GM12878 (cell line): Measurements from ENCODE around the gene SH3BP1. TPM values are rescaled to one million over a fixed set of nuclear protein-coding genes. Genes with fewer than 3 reads are reported as not detected.

Source experiments
- BRCA1 ChIP-seq: IDR thresholded peaks from 2 replicates; pipeline ENCODE4 v1.6.1; 2011; ENCODE audit warnings: low read depth, low read length, improper control_type of control experiment
- DPF2 ChIP-seq: fragments of 450-650 bp; IDR thresholded peaks from 2 replicates; pipeline ENCODE4 v1.6.1; 2017; ENCODE audit warnings: mild to moderate bottlenecking
- MLLT1 ChIP-seq: fragments of 450-650 bp; IDR thresholded peaks from 2 replicates; pipeline ENCODE4 v1.6.1; 2016; ENCODE audit warnings: mild to moderate bottlenecking
- REST ChIP-seq: IDR thresholded peaks from 2 replicates; pipeline ENCODE4 v1.6.1; 2012; ENCODE audit warnings: mild to moderate bottlenecking, low read depth, low read length
- SMAD5 ChIP-seq: IDR thresholded peaks from 2 replicates; pipeline ENCODE4 v1.6.1; 2016; ENCODE audit warnings: antibody characterized with exemption, low read depth
- TCF7 ChIP-seq: IDR thresholded peaks from 2 replicates; pipeline ENCODE4 v1.6.1; 2014; ENCODE audit warnings: antibody characterized with exemption, borderline replicate concordance
- ZNF384 ChIP-seq: IDR thresholded peaks from 2 replicates; pipeline ENCODE4 v1.6.1; 2012; ENCODE audit warnings: low read depth, mild to moderate bottlenecking, low read length, improper control_type of control experiment, borderline replicate concordance
- polyA plus RNA-seq, 11 experiments: library from polyadenylated mRNA; depleted of rRNA in 4 of 11; unstranded in 6 of 11; stranded (reverse) in 5 of 11; fragments of >200 nt; fragmentation: Nextera tagmentation in 4 of 11; fragmentation: Illumina TruSeq in 1 of 11; extraction: Ambion mirVana in 4 of 11; extraction: Trizol in 1 of 11; gene quantifications; 1 replicate in 1 of 11; 2 replicates in 10 of 11; pipeline versions ENCODE4 v1.2.1 to v1.2.3, GENCODE V29; 2011 to 2016; ENCODE audit warnings: inconsistent platforms in 2 of 11, missing spikeins in 2 of 11, low read depth in 1 of 11
- total RNA-seq, 4 experiments: library from RNA; depleted of rRNA in 3 of 4; stranded (reverse); fragments of >200 nt in 3 of 4; fragmentation: Illumina TruSeq in 1 of 4; extraction: Trizol in 1 of 4; gene quantifications; 2 replicates each; pipeline versions ENCODE4 v1.2.1 to v1.2.3, GENCODE V29; 2013 to 2021
- TF ChIP-seq, protein P1 (sequence below): IDR thresholded peaks from 2 replicates; pipeline ENCODE4 v1.6.1; 2011; ENCODE audit warnings: low read depth, mild to moderate bottlenecking, low read length, moderate library complexity, borderline replicate concordance; ENCODE audit errors: extremely low read depth
- TF ChIP-seq, protein P2 (sequence below): fragments of 450-650 bp; formaldehyde crosslinking; IDR thresholded peaks from 2 replicates; pipeline ENCODE4 v1.4.0; 2020; ENCODE audit warnings: mild to moderate bottlenecking, moderate library complexity
- TF ChIP-seq, protein P3 (sequence below): fragments of 450-650 bp; formaldehyde crosslinking; IDR thresholded peaks from 2 replicates; pipeline ENCODE4 v1.4.0; 2022; ENCODE audit warnings: mild to moderate bottlenecking, moderate library complexity

The SH3BP1 gene
- total and polyA plus RNA-seq, 10 of the 15 experiments (the other 5 are each of a cell fraction or from before 2014, with no cell fraction given) = 0.29 to 70.5 (median 22.5) TPM

- TF ChIP-seq REST = no peak
- TF ChIP-seq, protein P1, sequence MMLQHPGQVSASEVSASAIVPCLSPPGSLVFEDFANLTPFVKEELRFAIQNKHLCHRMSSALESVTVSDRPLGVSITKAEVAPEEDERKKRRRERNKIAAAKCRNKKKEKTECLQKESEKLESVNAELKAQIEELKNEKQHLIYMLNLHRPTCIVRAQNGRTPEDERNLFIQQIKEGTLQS = no peak
- TF ChIP-seq MLLT1 = 0 out of 2 replicates have a peak, but pooled peaks have one; percentile 26
- no peak for TF ChIP-seq ZNF384
- no peak for TF ChIP-seq BRCA1
- no peak for TF ChIP-seq TCF7
- 0 out of 2 replicates have a peak, but pooled peaks have one; percentile 26 for TF ChIP-seq DPF2
- TF ChIP-seq, protein P2, sequence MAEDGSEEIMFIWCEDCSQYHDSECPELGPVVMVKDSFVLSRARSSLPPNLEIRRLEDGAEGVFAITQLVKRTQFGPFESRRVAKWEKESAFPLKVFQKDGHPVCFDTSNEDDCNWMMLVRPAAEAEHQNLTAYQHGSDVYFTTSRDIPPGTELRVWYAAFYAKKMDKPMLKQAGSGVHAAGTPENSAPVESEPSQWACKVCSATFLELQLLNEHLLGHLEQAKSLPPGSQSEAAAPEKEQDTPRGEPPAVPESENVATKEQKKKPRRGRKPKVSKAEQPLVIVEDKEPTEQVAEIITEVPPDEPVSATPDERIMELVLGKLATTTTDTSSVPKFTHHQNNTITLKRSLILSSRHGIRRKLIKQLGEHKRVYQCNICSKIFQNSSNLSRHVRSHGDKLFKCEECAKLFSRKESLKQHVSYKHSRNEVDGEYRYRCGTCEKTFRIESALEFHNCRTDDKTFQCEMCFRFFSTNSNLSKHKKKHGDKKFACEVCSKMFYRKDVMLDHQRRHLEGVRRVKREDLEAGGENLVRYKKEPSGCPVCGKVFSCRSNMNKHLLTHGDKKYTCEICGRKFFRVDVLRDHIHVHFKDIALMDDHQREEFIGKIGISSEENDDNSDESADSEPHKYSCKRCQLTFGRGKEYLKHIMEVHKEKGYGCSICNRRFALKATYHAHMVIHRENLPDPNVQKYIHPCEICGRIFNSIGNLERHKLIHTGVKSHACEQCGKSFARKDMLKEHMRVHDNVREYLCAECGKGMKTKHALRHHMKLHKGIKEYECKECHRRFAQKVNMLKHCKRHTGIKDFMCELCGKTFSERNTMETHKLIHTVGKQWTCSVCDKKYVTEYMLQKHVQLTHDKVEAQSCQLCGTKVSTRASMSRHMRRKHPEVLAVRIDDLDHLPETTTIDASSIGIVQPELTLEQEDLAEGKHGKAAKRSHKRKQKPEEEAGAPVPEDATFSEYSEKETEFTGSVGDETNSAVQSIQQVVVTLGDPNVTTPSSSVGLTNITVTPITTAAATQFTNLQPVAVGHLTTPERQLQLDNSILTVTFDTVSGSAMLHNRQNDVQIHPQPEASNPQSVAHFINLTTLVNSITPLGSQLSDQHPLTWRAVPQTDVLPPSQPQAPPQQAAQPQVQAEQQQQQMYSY (CRISPR knock-in tag) = no peak
- no peak for TF ChIP-seq SMAD5
- TF ChIP-seq, protein P3, sequence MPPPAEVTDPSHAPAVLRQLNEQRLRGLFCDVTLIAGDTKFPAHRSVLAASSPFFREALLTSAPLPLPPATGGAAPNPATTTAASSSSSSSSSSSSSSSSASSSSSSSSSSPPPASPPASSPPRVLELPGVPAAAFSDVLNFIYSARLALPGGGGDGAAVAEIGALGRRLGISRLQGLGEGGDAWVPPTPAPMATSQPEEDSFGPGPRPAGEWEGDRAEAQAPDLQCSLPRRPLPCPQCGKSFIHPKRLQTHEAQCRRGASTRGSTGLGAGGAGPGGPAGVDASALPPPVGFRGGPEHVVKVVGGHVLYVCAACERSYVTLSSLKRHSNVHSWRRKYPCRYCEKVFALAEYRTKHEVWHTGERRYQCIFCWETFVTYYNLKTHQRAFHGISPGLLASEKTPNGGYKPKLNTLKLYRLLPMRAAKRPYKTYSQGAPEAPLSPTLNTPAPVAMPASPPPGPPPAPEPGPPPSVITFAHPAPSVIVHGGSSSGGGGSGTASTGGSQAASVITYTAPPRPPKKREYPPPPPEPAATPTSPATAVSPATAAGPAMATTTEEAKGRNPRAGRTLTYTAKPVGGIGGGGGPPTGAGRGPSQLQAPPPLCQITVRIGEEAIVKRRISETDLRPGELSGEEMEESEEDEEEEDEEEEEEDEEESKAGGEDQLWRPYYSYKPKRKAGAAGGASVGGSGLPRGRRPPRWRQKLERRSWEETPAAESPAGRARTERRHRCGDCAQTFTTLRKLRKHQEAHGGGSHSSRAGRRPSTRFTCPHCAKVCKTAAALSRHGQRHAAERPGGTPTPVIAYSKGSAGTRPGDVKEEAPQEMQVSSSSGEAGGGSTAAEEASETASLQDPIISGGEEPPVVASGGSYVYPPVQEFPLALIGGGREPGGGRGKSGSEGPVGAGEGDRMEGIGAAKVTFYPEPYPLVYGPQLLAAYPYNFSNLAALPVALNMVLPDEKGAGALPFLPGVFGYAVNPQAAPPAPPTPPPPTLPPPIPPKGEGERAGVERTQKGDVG = no peak
These were observed 30.0 kb upstream of the SH3BP1 start (continued) for GRCh38 chr22:37609240-37610152.
